Measurements from ENCODE around the gene ASB3.

- TF ChIP-seq CTCF (IDR thresholded peaks at IDR 0.05; ENCODE audit: low read length) = no peak
- no peak for TF ChIP-seq EZH2 (optimal IDR thresholded peaks at IDR 0.05; ENCODE audit: low read depth, low read length)
Measured at GRCh38 chr2:53633441-53633840, 153.3 kb downstream of the ASB3 start.

All from MM.1S (cell line).